SW480 (cell line): ENCODE data around the gene CYFIP1.
"Not testable (repeated sequence)": the region's sequence is repeated elsewhere in the genome, so short reads cannot be mapped to it uniquely, and the experiment has no call there.

Experiments
- DNase-seq: peaks from one replicate; pipeline ENCODE4 v3.0.0-alpha.2; 2016; ENCODE audit warnings: low spot score

Gene CYFIP1

DNA sequence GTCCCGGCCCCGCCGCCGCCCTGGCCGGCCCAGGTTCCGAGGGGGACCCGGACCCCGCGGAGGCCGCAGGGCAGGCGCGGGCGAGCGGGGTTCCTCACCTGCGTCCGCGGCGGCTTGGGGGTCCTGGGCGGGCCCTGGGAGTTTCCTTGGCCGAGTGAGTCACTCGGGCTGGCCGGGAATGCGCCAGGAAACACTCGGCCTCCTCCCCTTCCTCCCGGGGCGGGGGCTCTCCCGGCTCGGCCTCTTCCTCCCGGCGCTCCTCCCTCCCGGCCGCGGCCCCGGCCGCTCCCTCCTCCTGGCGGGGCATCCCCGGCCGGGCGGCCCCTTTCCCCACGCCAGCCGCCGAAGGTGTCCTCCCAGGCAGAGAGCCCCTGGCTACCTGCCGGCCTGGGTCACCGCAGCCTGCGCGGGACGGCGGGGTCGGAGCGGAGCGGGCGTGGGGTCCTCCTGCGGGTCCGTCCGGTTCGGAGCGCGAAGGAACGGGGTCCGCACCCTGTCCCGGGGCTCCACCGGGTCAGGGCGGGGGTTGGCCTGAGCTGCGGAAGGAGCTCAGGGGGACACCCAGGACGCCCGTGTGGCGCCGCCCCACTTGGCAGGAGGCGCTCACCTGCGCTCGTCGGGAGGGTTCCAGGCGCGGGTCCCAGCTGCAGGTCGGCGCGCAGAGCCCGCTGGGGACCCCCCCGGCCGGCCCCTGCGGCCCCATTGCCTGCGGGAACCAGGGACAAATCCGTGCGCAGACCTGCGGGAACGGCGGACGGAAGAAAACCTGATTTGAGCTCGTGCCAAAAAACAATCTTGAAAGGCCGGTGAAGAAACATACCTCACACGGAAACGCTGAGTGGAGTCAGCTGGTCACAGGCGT lies at the start of gene CYFIP1:
Gene CYFIP1, minus strand, starts transcription at position 180 of the 862 bp plus-strand sequence. CDS start 33,083 bp downstream, outside the sequence.
- DNase-seq: peak; percentile 76

DNA sequence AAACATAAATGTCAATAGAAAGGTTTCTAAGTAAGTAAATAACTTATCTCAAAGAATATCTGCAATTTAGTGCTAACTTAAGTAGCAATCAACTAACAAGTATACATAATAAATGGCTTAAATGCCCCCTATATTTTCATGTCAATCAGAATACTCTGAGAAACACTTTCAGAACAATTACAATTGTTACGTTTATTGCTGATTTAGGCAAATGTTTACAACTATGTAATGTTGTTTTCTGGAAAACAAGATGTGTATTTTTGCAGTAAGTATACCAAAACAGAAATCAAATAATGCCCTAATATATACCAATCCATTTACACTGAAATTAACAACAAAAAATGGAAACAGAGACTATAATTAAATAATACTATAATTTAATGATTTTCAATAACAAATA lies 46.0 kb upstream of the CYFIP1 start:
- no peak for DNase-seq

DNA sequence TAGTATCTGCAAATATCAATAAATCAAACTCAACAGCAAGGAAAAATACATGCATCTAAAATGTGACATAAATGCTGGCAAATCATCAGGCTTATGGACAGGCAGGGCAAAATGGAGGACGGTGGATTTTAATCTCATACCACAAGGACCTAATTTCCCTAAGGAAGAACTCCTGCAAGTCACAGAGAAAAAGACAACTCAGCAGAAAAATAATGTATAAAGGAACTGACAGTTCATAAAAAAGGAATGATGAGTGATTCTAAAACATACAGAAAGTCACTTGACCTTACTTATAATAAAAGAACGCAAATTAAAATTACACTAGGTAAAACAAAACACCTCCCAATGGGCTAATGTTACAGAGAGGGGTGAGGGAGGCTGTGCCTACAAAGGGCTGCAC lies 42.0 kb upstream of the CYFIP1 start:
- no peak for DNase-seq

DNA sequence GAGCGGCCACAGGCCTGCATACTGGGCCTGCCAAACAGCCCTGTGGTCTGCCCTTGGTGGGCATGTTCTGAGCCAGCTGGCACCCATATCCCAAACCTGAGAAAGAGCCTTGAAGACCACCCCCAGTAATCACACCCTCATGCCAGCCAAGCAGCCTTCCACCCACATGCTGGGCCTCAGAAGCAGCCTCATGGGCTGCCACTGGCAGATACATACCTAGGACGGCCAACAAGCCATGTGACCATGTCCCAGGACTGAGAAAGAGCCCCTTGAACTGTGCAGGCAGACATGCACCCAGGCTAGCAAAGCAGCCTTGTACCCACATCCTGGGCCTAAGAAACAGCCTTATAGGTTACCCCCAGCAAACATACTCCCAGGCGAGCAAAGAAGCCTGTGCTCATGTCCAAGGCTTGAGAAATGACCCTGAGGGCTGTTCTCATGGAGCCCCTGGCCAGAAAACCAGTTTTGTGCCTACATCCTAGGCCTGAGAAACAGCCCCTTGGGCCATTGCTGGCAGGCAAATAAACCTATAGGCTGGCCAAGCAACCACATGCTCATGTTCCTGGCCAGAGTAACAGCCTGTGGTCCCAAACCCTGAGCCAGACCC lies 34.3 kb upstream of the CYFIP1 start:
- DNase-seq: no peak

DNA sequence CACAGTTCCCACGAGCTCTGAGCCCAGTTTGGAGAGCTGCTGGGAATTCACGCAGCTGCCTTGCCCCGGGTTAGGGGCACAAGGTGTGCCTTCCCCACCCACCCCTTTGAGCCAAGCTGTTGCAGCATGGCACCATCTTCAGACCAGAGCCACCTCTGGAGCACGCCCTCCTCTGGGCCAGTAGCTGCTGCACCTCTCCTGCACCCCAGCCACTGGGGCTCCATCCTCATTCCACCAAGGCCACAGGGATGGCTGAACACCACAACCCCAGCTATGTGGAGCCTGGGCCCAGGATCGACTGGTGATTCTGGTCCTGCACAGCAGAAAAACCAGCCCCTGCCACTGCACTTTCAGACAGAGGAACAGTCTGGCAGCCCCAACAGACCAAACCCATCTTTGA lies 33.5 kb upstream of the CYFIP1 start:
- no peak for DNase-seq

DNA sequence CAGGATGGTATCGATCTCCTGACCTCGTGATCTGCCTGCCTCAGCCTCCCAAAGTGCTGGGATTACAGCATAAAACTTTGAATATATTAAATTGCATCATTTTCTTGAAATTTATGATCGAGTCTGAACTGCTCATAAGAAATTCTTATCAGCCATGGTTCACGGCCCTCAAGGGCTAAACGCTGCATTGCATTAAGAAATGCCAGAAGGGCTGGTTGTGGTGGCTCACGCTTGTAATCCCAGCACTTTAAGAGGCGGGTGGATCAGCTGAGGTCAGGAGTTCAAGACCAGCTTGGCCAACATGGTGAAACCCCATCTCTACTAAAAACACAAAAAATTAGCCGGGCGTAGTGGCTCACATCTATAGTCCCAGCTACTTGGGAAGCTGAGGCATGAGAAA lies 32.4 kb upstream of the CYFIP1 start:
- DNase-seq: not testable (repeated sequence)

DNA sequence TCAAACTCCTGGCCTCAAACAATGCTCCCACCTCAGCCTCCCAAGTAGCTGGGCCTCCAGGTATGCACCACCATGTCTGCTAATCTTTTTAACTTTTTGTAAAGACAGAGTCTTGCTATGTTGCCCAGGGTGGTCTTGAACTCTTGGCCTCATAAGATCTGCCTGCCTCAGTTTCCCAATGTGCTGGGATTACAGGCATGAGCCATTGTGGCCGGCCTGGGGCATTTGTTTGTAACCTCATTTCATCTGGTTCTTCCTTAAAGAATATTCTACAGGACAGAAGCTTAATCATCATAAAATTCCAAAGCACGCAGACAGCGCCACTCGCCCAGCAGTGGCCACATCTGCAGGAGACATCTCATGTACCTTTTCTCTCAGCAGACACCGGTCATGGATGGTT lies 23.6 kb upstream of the CYFIP1 start:
- DNase-seq: no peak

DNA sequence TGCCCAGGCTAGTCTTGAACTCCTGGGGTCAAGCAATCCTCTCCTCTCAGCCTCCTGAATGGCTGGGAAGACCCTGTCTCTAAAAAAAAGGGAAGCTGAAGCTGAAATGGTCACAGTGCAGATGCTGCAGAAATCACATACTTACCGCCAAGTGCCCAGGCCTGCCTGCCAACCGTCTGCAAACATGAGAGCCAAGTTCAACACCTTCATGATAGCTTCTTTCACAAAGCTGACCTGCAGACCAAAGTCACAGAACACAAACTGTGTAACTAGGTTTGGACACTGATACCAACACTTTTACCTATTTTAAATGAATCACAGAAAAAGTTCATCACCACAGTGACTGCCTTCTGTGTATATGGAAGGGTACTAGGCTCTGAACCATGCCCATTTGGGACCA lies 22.8 kb upstream of the CYFIP1 start:
- DNase-seq: no peak

DNA sequence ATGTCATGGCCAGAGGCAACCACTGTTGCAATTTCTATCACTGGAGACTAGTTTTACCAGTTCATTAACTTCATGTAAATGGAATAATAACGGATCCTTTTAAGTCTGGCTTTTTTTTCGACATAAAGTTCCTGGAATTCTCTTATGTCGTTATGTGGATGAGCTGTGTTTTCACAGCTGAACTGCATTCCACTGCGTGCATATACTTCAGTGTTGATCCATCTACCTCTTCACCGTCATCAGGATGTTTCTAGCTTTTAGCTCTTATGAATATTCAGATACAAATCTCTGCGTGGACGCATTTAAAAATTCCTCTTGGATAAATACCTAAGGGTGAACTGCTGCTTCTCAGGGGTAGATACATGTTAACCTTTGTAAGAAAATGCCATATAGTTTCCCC lies 15.6 kb upstream of the CYFIP1 start:
- DNase-seq: no peak

DNA sequence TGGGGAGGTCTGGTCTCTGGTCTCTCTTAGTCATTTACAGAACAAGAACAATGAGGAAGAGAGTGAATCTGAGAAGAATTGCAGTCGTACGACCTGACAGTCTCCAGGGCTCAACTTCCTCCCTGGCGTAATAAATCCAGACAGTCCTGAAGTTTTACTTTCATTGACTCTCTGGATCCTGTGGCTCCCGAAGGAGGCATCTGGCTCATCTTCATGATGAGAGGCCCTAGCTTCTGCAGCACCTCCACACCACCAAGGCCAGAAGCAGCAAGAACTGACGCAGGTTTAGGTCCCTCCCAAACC lies 11.8 kb upstream of the CYFIP1 start:
- no peak for DNase-seq

DNA sequence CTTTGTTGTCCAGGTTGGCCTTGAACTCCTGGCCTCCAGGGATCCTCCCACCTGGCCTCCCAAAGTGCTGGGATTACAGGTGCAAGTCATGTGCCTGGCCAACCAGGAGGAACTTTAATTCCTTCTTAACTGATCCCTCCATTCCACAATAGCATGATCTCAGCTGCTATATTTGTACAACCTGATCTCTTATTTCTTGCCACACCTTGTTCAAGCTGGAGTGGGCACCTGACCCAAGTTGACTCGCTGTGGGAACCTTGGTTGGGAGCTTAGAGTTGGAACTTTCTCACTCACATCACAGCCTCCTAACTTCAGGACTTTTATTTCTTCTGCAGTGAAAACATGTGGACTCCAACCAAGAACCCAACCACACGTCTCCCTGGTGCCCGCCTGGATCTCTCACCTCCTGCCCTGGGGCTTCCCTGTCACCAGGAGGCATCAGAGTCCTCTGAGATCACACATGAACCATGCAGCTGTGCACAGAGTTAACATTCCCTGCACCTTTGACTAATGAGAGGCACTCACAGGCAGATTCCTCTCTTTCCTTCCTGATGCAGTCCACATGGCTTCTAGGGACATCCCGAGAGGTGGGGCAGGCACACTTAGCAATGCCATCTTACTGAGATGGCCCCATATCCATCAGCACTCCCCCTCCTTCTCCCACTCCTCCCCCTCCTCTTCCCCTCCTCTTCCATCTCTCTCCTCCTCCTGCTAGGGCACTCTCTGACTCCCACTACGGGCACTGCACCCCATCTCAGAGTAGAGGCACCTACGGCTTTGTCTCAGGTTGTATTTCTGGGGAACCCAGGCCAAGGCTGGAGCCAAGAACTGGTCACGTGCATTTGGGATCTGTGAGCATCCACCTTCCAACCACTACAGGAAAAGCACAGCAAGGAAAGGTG lies 9.7 kb upstream of the CYFIP1 start:
- DNase-seq: peak; percentile 9

DNA sequence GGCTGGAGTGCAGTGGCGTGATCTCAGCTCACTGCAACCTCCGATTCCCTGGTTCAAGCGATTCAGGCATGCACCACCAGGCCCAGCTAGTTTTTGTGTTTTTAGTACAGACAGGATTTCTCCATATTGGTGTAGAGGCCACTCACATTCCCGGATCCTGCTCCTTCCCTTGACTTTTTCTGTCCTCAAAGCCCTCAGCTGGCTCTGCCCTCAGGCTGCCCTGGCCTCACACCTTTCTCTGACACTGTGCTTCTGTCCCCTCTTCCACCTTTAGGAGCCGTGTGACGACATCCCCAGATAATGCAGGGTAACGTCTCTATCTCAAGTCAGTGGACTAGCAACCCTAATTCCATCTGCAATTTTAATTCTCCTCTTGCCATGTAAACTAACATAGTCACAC lies 8.6 kb upstream of the CYFIP1 start:
- no peak for DNase-seq

DNA sequence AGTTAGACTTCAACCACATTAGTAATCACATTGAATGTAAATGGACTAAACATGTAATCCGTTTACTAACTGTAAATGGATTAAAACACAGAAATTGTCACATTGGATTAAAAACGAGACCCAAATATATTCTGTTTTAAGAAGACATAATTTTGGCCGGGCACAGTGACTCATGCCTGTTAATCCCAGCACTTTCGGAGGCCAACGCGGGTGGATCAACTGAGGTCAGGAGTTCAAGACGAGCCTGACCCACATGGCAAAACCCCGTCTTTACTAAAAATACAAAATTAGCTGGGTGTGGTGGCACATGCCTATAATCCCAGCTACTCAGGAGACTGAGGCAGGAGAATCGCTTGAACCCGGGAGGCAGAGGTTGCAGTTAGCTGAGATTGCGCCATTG lies 1.8 kb upstream of the CYFIP1 start:
- not testable (repeated sequence) for DNase-seq

DNA sequence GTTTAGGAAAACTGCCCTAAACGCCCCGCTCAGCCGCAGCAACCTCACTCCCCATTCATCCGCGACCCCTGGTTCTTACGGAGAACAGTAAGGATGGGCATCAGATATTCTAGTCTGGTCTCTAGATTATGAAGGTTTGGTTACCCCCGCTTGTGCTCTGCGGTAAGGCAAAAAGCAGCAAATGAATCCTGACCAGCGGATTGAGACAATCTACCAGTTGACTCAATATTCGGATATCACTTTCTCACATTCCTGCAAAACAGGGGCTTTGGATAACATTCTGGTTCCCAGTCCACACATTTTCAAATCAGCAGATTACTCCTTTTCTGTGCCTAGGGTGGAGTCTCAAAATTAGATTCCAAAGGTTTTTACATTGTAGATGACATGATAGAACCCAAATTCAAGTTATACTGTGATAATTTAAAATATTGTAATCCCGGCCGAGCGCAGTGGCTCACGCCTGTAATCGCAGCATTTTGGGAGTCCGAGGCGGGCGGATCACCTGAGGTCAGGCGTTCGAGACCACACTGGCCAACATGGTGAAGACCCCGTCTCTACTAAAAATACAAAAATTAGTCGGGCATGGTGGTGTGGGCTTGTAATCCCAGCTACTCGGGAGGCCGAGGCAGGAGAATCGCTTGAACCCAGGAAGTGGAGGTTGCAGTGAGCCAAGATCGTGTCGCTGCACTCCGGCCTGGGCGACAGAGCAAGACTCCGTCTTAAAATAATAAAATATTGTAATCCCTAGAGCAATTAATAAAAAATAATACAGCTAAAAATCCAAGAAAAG lies 1.1 kb upstream of the CYFIP1 start:
- no peak for DNase-seq

DNA sequence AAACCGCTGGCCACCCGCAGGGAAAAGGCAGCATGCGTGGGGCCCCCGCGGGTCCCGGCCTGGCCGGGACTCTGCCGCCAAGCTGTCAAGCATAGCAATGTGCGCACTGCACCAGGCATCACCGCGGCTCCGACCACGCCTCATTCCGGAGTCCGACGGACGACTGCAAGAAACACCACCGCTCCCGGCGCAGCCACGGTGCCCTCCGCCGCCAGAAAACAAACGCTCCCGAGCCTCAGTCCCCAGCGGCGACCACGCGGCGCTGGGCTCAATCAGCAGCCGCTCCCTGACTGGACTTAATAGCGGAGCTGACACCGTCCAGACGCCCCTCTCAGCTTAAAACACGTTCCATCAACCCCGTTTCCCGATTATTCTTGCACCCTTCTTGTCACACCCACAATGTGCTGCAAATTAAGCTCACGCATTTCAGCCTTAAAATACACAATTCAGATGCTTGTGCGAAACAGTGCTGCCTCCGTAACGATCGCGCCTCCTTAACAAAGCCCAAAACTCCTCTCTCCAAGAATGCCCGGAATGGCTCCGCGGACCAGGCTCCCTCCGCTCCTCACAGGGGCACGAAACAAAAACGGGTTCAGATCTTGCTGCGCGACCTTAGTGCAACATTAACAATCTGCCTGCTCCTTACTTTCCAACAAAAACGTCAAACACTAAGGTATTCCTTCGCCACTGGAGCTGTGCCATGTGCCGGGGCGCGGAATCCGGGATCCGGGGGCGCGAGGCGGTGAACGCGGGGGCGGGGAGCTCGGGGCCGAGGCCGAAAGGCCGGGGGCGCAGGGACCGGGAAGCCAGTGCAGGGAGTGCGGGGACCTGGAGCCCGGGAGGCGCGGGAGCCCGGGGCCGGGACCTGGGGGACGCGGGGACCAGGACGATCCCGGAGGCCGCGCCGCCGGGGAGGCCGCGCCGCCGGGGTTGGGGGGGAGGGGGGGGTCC lies 655 bp downstream of the CYFIP1 start:
- peak; percentile 40 for DNase-seq

DNA sequence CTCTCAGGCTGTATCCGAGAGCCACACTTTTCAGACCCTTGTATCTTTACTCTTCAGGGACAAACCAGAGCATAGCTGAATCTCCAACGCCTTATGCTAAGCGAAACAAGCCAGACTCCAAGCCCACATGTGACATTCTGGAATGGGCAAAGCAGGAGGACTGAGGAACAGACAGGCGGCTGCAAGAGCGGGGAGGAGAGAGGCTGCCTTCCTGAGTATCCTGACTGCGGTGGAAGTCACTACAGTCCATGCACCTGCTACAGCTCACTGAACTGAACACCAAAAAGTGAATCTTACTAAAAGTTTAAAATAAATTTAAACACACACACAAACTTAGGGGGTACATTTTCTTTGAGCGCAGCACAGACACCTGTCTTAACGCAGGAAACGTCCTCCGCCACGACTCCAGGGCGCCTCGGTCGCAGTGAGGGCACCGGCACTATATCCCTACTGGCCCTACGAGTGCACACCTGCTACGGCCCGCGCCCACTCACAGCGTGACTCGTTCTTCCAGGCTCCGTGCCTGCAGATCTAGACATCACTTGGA lies 1.4 kb downstream of the CYFIP1 start:
- peak; percentile 6 for DNase-seq

DNA sequence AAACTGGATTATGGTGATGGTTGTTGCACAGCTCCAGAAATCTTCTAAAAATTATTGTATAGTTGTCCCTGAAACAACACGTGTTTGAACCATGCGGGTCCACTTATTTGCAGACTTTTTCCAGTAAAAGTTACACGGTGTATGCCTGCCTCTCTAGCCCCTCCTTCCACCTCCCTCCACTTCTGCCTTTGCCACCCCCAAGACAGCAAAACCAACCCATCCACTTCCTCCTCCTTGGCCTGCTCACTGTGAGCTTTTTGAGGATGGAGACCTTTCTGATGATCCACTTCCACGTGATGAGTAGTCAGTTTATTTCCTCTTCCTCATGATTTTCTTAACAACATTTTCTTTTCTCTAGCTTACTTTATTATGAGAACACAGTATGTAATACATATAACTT lies 5.4 kb downstream of the CYFIP1 start:
- no peak for DNase-seq

DNA sequence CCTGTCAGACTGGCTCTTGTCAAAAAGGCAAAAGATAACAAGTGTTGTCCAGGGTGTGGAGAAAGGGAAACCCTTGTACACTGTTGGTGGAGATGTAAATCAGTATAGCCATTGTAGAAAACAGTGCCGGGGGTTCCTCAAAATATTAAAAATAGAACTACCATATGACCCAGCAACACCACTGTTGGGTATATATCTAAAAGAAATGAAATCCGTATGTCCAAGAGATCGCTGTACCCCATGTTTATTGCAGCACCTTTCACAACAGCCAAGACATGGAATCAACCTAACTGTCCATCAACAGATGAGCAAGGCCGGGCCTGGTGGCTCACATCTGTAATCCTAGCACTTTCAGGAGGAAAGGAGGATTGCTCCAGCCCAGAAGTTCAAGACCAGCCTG lies 6.2 kb downstream of the CYFIP1 start:
- DNase-seq: no peak

DNA sequence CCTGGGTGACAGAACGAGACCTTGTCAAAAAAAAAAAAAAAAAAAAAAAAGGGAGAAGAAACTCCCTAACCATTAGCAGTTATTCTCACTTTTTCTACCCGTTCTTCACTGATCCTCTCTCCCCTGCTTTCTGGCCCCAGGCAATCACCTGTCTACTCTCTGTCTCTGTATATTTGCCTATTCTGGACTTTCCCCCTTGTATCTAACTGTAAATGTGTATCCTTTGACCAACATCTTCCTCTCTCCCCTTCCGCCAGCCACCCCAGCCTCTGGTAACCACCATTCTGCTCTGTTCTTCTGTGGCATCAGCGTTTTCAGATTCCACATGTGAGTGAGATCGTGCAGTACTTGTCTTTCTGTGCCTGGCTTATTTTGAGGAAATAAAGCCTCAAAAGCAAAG lies 6.9 kb downstream of the CYFIP1 start:
- DNase-seq: no peak

DNA sequence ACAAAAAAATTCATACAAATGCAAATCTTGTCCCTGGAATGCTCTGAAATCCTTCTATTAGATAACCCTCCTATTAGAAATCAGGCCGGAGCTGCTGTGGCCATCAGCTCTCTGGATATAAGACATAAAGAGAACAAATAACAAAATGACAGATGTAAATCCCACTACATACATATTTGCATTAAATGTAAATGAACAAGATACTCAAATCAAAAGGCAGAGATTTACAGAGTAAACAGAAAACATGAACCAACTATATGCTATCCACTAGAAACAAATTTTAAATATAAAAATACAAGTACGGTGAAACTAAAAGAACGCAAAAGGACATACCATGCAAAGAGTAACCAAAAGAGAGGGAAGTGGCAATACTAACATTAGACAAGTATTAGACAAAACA lies 10.7 kb downstream of the CYFIP1 start:
- no peak for DNase-seq

DNA sequence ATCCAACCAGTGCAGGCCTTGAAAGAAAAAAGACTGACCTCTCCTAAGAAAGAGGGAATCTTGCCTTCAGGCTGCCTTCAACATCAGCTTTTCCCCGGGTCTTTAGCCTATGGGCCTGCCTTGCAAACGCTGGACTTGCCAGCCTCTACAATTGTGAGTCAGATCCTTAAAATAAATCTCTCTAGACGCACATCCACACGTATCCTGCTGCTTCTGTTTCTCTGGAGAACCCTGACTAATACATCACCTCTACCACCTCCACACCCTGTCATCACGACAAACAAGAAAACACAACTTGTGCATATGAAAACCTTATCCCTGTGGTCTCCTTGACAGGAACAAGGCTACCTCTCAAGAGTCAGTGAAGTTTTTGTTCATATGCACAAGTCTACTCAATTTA lies 11.8 kb downstream of the CYFIP1 start:
- DNase-seq: no peak
